Brain microvascular endothelial cell (primary cell): ENCODE measurements around the gene VASH2.

Experiments used
- DNase-seq: peaks from one replicate; pipeline ENCODE4 v3.0.0-alpha.2; 2020
- H3K27ac ChIP-seq: fragments of 250-450 bp; sonication (Bioruptor Pico); 2 replicates; pipeline ENCODE4 v1.5.1; 2020; ENCODE audit warnings: mild to moderate bottlenecking, moderate library complexity
- H3K27me3 ChIP-seq: fragments of 250-450 bp; sonication (Bioruptor Pico); replicated peaks from 2 replicates; pipeline ENCODE4 v1.5.1; 2020; ENCODE audit warnings: mild to moderate bottlenecking
- H3K36me3 ChIP-seq: fragments of 250-450 bp; sonication (Bioruptor Pico); replicated peaks from 2 replicates; pipeline ENCODE4 v1.5.1; 2020; ENCODE audit warnings: mild to moderate bottlenecking
- H3K4me3 ChIP-seq: 2 replicates; pipeline ENCODE4 v1.5.1; 2011; ENCODE audit warnings: low read depth, mild to moderate bottlenecking, control low read depth, low read length, moderate library complexity
- CTCF ChIP-seq: IDR thresholded peaks from 2 replicates; pipeline ENCODE4 v1.5.1; 2011; ENCODE audit warnings: low read depth, mild to moderate bottlenecking, moderate library complexity, low read length, control low read depth, inconsistent platforms; ENCODE audit errors: missing control alignments
- in situ Hi-C: cut with HindIII; loops from 2 replicates; pipeline ENCODE4 v1.10.0; 2017; ENCODE audit warnings: low sequenced_read_pairs, low pct_ligation_motif_present

VASH2 gene

GRCh38 chr1:212968368-212968863 lies 18.1 kb downstream of the VASH2 start:
- no peak overlapping the region for H3K27ac ChIP-seq
- in situ Hi-C loops, result no loop called here

GRCh38 chr1:212970085-212970484 lies 19.7 kb downstream of the VASH2 start:
- Histone ChIP-seq H3K36me3 (no peaks in the 10 kb centered on the region), H3K27me3 (no peaks in the 10 kb centered on the region), H3K4me3 (no peak overlapping the region), H3K27ac (no peak overlapping the region)
- TF ChIP-seq CTCF, result no peak
- in situ Hi-C loops, result no loop called here
- no peak for DNase-seq

More at GRCh38 chr1:212968368-212968863, 18.1 kb downstream of the VASH2 start:
- DNase-seq, result no peak
- H3K4me3 ChIP-seq, result no peak overlapping the region
- H3K27me3 ChIP-seq, result no peaks in the 10 kb centered on the region
- H3K36me3 ChIP-seq, result no peaks in the 10 kb centered on the region
- no peak for TF ChIP-seq CTCF

GRCh38 chr1:212971312-212971711 lies 21.0 kb downstream of the VASH2 start:
- H3K27ac ChIP-seq, result no peak overlapping the region
- no peaks in the 10 kb centered on the region for H3K36me3 ChIP-seq
- H3K4me3 ChIP-seq, result no peak overlapping the region
- H3K27me3 ChIP-seq, result no peaks in the 10 kb centered on the region
- in situ Hi-C loops, result no loop called here
- DNase-seq, result no peak
- TF ChIP-seq CTCF, result no peak

GRCh38 chr1:212973426-212973825 lies 23.1 kb downstream of the VASH2 start:
- Histone ChIP-seq H3K36me3 (no peaks in the 10 kb centered on the region), H3K4me3 (no peak overlapping the region), H3K27ac (no peak overlapping the region), H3K27me3 (no peaks in the 10 kb centered on the region)
- in situ Hi-C loops, result no loop called here
- no peak for DNase-seq
- TF ChIP-seq CTCF, result no peak

GRCh38 chr1:212973899-212974298 lies 23.6 kb downstream of the VASH2 start:
- Histone ChIP-seq H3K27me3 (no peaks in the 10 kb centered on the region), H3K36me3 (no peaks in the 10 kb centered on the region), H3K4me3 (no peak overlapping the region), H3K27ac (no peak overlapping the region)
- TF ChIP-seq CTCF, result no peak
- in situ Hi-C loops, result no loop called here
- no peak for DNase-seq

- DNase-seq, result no peak
- TF ChIP-seq CTCF, result no peak
- in situ Hi-C loops, result no loop called here
Measured at GRCh38 chr1:212974711-212975110, 24.4 kb downstream of the VASH2 start.

More at GRCh38 chr1:212974711-212975110, 24.4 kb downstream of the VASH2 start:
- no peak overlapping the region for H3K27ac ChIP-seq
- no peaks in the 10 kb centered on the region for H3K27me3 ChIP-seq
- no peak overlapping the region for H3K4me3 ChIP-seq
- H3K36me3 ChIP-seq, result no peaks in the 10 kb centered on the region
